HG03439 (cell line): Measurements from ENCODE around the gene ZFP62.

Source experiments
- ATAC-seq: cut with Tn5 transposase; IDR thresholded peaks from one replicate; pipeline ENCODE4 v1.9.1; 2021; ENCODE audit warnings: mild to moderate bottlenecking, moderate library complexity; ENCODE audit not compliant: unreplicated experiment

ZFP62 gene

GRCh38 chr5:180813420-180813819 lies 47.7 kb downstream of the ZFP62 start:
- ATAC-seq: no peak

GRCh38 chr5:180811623-180812124 lies 49.4 kb downstream of the ZFP62 start:
- ATAC-seq: no peak

- ATAC-seq: no peak
These were observed 50.0 kb downstream of the ZFP62 start for GRCh38 chr5:180810959-180811622.

GRCh38 chr5:180810210-180810958 lies 50.7 kb downstream of the ZFP62 start:
- ATAC-seq: peak; percentile 55

- peak; percentile 59 for ATAC-seq
These were observed 51.5 kb downstream of the ZFP62 start for GRCh38 chr5:180809403-180810209.

- ATAC-seq: no peak
These were observed 52.5 kb downstream of the ZFP62 start for GRCh38 chr5:180808461-180809000.

GRCh38 chr5:180807654-180808414 lies 53.2 kb downstream of the ZFP62 start:
- no peak for ATAC-seq

GRCh38 chr5:180807046-180807445 lies 54.0 kb downstream of the ZFP62 start:
- ATAC-seq: no peak

- no peak for ATAC-seq
These were observed 54.6 kb downstream of the ZFP62 start for GRCh38 chr5:180806351-180807011.

- no peak for ATAC-seq
These were observed 56.9 kb downstream of the ZFP62 start for GRCh38 chr5:180804129-180804618.

GRCh38 chr5:180803181-180804128 lies 57.6 kb downstream of the ZFP62 start:
- peak; percentile 66 for ATAC-seq

GRCh38 chr5:180802325-180803180 lies 58.5 kb downstream of the ZFP62 start, which contains the start of gene MGAT1:
Gene MGAT1 (minus strand): TSS chr5:180802806. CDS start chr5:180792971, 9,835 bp downstream.
- peak; percentile 36 for ATAC-seq

- ATAC-seq: no peak
These were observed 59.3 kb downstream of the ZFP62 start for GRCh38 chr5:180801596-180802324.

GRCh38 chr5:180799902-180800801 lies 60.9 kb downstream of the ZFP62 start:
- ATAC-seq: no peak

GRCh38 chr5:180799194-180799593 lies 61.9 kb downstream of the ZFP62 start:
- no peak for ATAC-seq

GRCh38 chr5:180798193-180798592 lies 62.9 kb downstream of the ZFP62 start:
- no peak for ATAC-seq
